Naive thymus-derived CD4-positive, alpha-beta T cell (primary cell): ENCODE measurements around the gene TTLL1. TPM values are rescaled to one million over a fixed set of nuclear protein-coding genes. Genes with fewer than 3 reads are reported as not detected.

Experiments
- ATAC-seq: fragments of 150-1000 bp; cut with Tn5 transposase; 2 replicates; pipeline ENCODE4 v1.10.0; 2021; ENCODE audit warnings: mild to moderate bottlenecking, moderate library complexity
- CTCF ChIA-PET: fragments of 350-600 bp; sonication (Branson Sonifier 250); formaldehyde crosslinking; loops from one replicate; lab custom pipeline; 2021; ENCODE audit warnings: antibody characterized with exemption; lab: Charles Lee
- POLR2A ChIA-PET: fragments of 350-600 bp; sonication (Branson Sonifier 250); formaldehyde crosslinking; loops from one replicate; lab custom pipeline; 2021; ENCODE audit warnings: antibody characterized with exemption, inconsistent platforms; lab: Charles Lee
- DNase-seq, 9 donors: peaks; one replicate each; pipeline versions ENCODE4 v3.0.0 to v3.0.0-alpha.2; 2020 to 2022; ENCODE audit warnings: mixed read lengths in 1 of 9
- H3K27ac ChIP-seq: one replicate; pipeline ENCODE4 v1.7.0; 2013; ENCODE audit warnings: mild to moderate bottlenecking, low read depth, low read length, moderate library complexity
- H3K27me3 ChIP-seq, 2 donors: one replicate each; pipeline ENCODE4 v1.7.0; 2013; ENCODE audit warnings: low read length in 2 of 2, mild to moderate bottlenecking in 2 of 2, moderate library complexity in 2 of 2; ENCODE audit not compliant: control insufficient read depth in 2 of 2, insufficient read depth in 2 of 2
- H3K36me3 ChIP-seq, 3 experiments: 1 replicate in 2 of 3; 2 replicates in 1 of 3; pipeline ENCODE4 v1.7.0; 2013; ENCODE audit warnings: low read length in 3 of 3, mild to moderate bottlenecking in 3 of 3, moderate library complexity in 1 of 3; ENCODE audit not compliant: insufficient read depth in 3 of 3, control insufficient read depth in 2 of 3
- H3K4me1 ChIP-seq, 2 donors: one replicate each; pipeline ENCODE4 v1.7.0; 2013; ENCODE audit warnings: low read length in 2 of 2, mild to moderate bottlenecking in 2 of 2, moderate library complexity in 1 of 2; ENCODE audit not compliant: control insufficient read depth in 2 of 2, insufficient read depth in 2 of 2
- H3K4me3 ChIP-seq: 2 replicates; pipeline ENCODE4 v1.7.0; 2013; ENCODE audit warnings: mild to moderate bottlenecking, low read length
- H3K9me3 ChIP-seq, 3 experiments: 1 replicate in 2 of 3; 2 replicates in 1 of 3; pipeline ENCODE4 v1.7.0; 2013; ENCODE audit warnings: low read length in 3 of 3; ENCODE audit not compliant: control insufficient read depth in 2 of 3
- H3K27ac Mint-ChIP-seq, 9 donors: one replicate each; pipeline ENCODE4 v1.8.0; 2020 to 2022; ENCODE audit warnings: mixed read lengths in 9 of 9, mild to moderate bottlenecking in 8 of 9, moderate library complexity in 5 of 9, inconsistent platforms in 2 of 9
- H3K27me3 Mint-ChIP-seq, 5 donors: one replicate each; pipeline ENCODE4 v1.8.0; 2021 to 2022; ENCODE audit warnings: mixed read lengths in 5 of 5, mild to moderate bottlenecking in 1 of 5
- H3K36me3 Mint-ChIP-seq, 5 donors: one replicate each; pipeline ENCODE4 v1.8.0; 2020 to 2022; ENCODE audit warnings: mixed read lengths in 5 of 5, mild to moderate bottlenecking in 3 of 5, inconsistent platforms in 1 of 5
- H3K4me1 Mint-ChIP-seq, 7 donors: one replicate each; pipeline ENCODE4 v1.8.0; 2020 to 2022; ENCODE audit warnings: mixed read lengths in 7 of 7, mild to moderate bottlenecking in 3 of 7, inconsistent platforms in 1 of 7
- H3K4me3 Mint-ChIP-seq, 10 donors: one replicate each; pipeline ENCODE4 v1.8.0; 2020 to 2022; ENCODE audit warnings: mild to moderate bottlenecking in 10 of 10, mixed read lengths in 10 of 10, moderate library complexity in 6 of 10, inconsistent platforms in 2 of 10
- H3K9me3 Mint-ChIP-seq, 11 donors: one replicate each; pipeline ENCODE4 v1.8.0; 2020 to 2022; ENCODE audit warnings: mixed read lengths in 11 of 11, mild to moderate bottlenecking in 4 of 11, inconsistent platforms in 1 of 11, moderate library complexity in 1 of 11
- intact Hi-C, 2 donors: fragments of 100-400 bp; cut with micrococcal nuclease; formaldehyde crosslinking; loops; one replicate each; pipeline ENCODE4 v1.15.1; 2023
- polyA plus RNA-seq, 2 donors: library from polyadenylated mRNA; unstranded; fragments of 300-500 nt; fragmentation: Illumina TruSeq; gene quantifications; one replicate each; pipeline ENCODE4 v1.2.3, GENCODE V29; 2021
- total RNA-seq, 6 experiments: library from RNA in 5 of 6; stranded (reverse) in 5 of 6; gene quantifications; 1 replicate in 5 of 6; 2 replicates in 1 of 6; pipeline ENCODE4 v1.2.3 and lab custom pipeline; 2021 to 2026

The TTLL1 gene
- total and polyA plus RNA-seq, 7 experiments from 2014 or later = 4.6 to 16.1 (median 7.7) TPM

DNA sequence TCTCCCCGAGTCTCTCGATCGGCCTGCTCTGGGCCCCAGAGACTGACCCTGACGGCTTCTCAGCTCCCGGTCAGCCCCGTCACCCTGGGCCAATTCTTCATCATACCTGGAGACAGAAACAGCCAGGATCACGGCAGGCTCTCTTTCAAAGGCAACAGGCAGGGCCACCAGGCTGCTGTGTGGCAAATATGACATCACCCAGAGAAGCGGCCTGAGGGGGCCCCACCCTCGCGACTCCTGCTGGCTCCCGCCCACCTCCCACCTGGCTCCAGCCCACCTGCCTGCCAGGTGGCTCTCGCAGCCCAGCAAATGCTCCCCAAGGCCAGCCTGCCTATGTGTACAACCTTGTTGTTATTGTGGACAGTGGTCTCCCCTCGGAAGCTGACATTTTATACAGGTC lies 49.4 kb downstream of the TTLL1 start:
- H3K4me3 ChIP-seq = no peak overlapping the region
- intact Hi-C loops = no loop called here
- no peak overlapping the region for H3K4me3 Mint-ChIP-seq
- H3K36me3 ChIP-seq = peaks cover 0 to 4% (median 0%) of the 10 kb centered on the region in 3 experiments
- ChIA-PET CTCF (interaction anchor here (0.6 kb wide), 1 partner anchor 357 kb away, joined by 5 read pairs; no protein-coding TSS in a partner anchor), POLR2A (no interaction called here)
- ATAC-seq (no peak), DNase-seq (no peak)
- no peak overlapping the region for H3K27ac ChIP-seq
- no peaks in the 10 kb centered on the region for H3K27me3 Mint-ChIP-seq
- H3K9me3 ChIP-seq = no peaks in the 10 kb centered on the region
- H3K4me1 Mint-ChIP-seq = peaks cover 0 to 3% (median 0%) of the 10 kb centered on the region in 7 donors
- no peaks in the 10 kb centered on the region for H3K4me1 ChIP-seq
- no peaks in the 10 kb centered on the region for H3K36me3 Mint-ChIP-seq
- H3K27me3 ChIP-seq = no peaks in the 10 kb centered on the region
- H3K9me3 Mint-ChIP-seq = no peaks in the 10 kb centered on the region
- H3K27ac Mint-ChIP-seq = peak overlapping the region in 1 of 9 donors; percentile 52

DNA sequence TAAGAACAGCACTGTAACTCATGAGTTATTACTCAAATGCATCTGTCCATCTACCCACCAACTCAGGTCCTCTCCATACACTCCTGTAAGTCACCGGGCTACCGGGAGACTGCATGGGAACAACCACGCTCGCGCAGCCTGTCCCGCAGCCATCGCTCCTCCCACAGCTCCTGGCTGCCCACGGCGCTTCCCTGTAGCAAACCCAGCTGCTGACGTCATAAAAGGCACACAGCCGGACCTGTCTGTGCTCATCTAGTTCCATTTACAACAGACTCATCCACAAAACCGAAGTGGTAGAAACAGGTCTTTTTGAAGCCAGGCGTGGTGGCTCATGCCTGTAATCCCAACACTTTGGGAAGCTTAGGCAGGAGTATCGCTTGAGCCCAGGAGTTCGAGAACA lies 50.9 kb downstream of the TTLL1 start:
- no peak overlapping the region for H3K27ac ChIP-seq
- no peaks in the 10 kb centered on the region for H3K4me1 ChIP-seq
- H3K9me3 ChIP-seq = no peaks in the 10 kb centered on the region
- ChIA-PET POLR2A (no interaction called here), CTCF (no interaction called here)
- no peak overlapping the region for H3K4me3 ChIP-seq
- no peaks in the 10 kb centered on the region for H3K27me3 ChIP-seq
- Mint-ChIP-seq H3K4me1 (peaks cover 0 to 8% (median 3%) of the 10 kb centered on the region in 7 donors), H3K9me3 (no peaks in the 10 kb centered on the region), H3K36me3 (no peaks in the 10 kb centered on the region), H3K27me3 (no peaks in the 10 kb centered on the region), H3K4me3 (no peak overlapping the region), H3K27ac (peak overlapping the region in 1 of 9 donors; percentile 66)
- intact Hi-C loops = no loop called here
- no peak for DNase-seq
- no peak for ATAC-seq
- H3K36me3 ChIP-seq = peaks cover 0 to 4% (median 0%) of the 10 kb centered on the region in 3 experiments

DNA sequence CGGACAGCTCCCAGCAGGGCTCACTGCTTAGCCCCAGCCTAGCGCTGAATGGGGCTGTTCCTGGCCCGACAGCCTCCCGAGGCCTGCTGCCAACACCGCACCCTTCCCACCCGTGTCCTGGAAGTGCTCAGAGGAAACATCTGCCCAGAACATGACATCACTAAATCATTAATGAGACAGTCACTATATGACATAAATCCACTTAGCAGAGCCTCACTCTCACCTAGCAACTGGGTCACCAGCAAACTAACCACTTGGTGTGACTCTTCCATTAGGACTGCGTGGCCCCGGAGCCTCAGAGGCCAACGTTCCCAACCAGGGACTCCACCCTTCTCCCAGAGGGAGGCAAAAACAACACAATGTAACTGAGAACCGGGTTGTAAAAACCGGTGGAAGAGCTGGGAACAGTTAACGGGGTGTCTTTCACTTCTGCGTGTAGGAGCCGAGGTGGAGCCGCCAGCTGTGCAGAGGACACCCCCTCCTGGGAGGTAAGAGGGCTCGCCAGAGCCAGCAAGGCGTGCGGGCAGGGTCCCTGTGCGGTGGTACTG lies 52.8 kb downstream of the TTLL1 start:
- ChIA-PET POLR2A (no interaction called here), CTCF (interaction anchor here (0.8 kb wide), 1 partner anchor 1842 kb away, joined by 3 read pairs; no protein-coding TSS in a partner anchor)
- intact Hi-C loops = no loop called here
- H3K9me3 ChIP-seq = no peaks in the 10 kb centered on the region
- ATAC-seq (no peak), DNase-seq (no peak)
- H3K4me1 ChIP-seq = no peaks in the 10 kb centered on the region
- no peaks in the 10 kb centered on the region for H3K36me3 ChIP-seq
- no peaks in the 10 kb centered on the region for H3K9me3 Mint-ChIP-seq
- H3K27me3 Mint-ChIP-seq = no peaks in the 10 kb centered on the region
- peaks cover 0 to 8% (median 3%) of the 10 kb centered on the region in 7 donors for H3K4me1 Mint-ChIP-seq
- H3K27ac Mint-ChIP-seq = no peak overlapping the region
- H3K27ac ChIP-seq = no peak overlapping the region
- H3K36me3 Mint-ChIP-seq = no peaks in the 10 kb centered on the region
- no peak overlapping the region for H3K4me3 ChIP-seq
- H3K4me3 Mint-ChIP-seq = no peak overlapping the region
- no peaks in the 10 kb centered on the region for H3K27me3 ChIP-seq

DNA sequence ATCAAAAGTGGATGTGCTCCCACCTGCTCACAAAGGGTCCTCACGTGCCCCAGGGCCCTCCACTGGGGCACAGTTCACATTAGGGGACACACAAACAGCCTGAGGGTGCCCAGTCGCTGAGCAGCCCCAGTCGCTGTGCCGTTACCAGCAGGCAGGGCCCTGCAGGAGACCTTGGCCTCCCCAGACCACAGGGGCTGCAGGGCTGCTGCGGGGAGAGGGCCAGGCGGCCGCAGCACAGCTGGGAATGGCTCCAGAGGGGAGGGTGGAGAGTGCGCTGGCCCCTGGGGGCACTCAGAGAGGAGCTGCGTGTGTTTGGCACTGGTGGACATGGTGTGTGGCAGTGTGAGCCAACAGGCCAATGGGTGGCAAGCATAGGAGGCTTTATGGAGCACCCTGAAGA lies 53.9 kb downstream of the TTLL1 start:
- Mint-ChIP-seq H3K36me3 (no peaks in the 10 kb centered on the region), H3K9me3 (no peaks in the 10 kb centered on the region), H3K4me3 (no peak overlapping the region), H3K4me1 (peaks cover 0 to 8% (median 3%) of the 10 kb centered on the region in 7 donors), H3K27me3 (no peaks in the 10 kb centered on the region), H3K27ac (no peak overlapping the region)
- intact Hi-C loops = loop anchor here in 1 of 2 donors (2.0 kb wide), 1 partner anchor 372 kb away; no protein-coding TSS in a partner anchor
- CTCF ChIA-PET = interaction anchor here (0.8 kb wide), 1 partner anchor 1843 kb away, joined by 3 read pairs; no protein-coding TSS in a partner anchor
- no peak for DNase-seq
- no peak overlapping the region for H3K4me3 ChIP-seq
- H3K9me3 ChIP-seq = no peaks in the 10 kb centered on the region
- H3K27me3 ChIP-seq = no peaks in the 10 kb centered on the region
- no peak overlapping the region for H3K27ac ChIP-seq
- ATAC-seq = no peak
- no peaks in the 10 kb centered on the region for H3K4me1 ChIP-seq
- no peaks in the 10 kb centered on the region for H3K36me3 ChIP-seq
- POLR2A ChIA-PET = no interaction called here

DNA sequence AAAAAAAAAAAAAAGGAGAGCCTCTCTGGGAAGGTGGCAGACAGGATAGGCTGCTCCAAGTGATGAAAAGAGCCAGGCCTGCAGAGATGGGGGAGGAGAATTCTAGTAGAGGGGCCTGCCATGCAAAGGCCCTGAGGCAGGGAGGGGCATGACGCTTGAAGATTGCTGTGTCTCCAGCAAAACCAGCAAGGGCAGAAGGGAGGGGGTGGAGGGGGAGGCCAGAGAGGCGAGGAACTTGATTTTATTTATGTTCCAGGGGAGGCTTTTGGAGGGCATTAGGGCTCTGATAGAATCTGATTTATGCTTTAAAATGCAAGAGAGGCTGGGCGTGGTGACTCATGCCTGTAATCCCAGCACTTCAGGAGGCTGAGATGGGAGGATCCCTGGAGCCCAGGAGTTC lies 57.6 kb downstream of the TTLL1 start:
- Mint-ChIP-seq H3K36me3 (no peaks in the 10 kb centered on the region), H3K4me1 (peaks cover 0 to 8% (median 3%) of the 10 kb centered on the region in 7 donors), H3K4me3 (no peak overlapping the region), H3K27me3 (no peaks in the 10 kb centered on the region), H3K27ac (no peak overlapping the region), H3K9me3 (no peaks in the 10 kb centered on the region)
- Histone ChIP-seq H3K4me1 (no peaks in the 10 kb centered on the region), H3K4me3 (no peak overlapping the region), H3K27ac (no peak overlapping the region), H3K36me3 (no peaks in the 10 kb centered on the region), H3K27me3 (no peaks in the 10 kb centered on the region), H3K9me3 (no peaks in the 10 kb centered on the region)
- intact Hi-C loops = loop anchor here in 1 of 2 donors (5.0 kb wide), 1 partner anchor 249 kb away; no protein-coding TSS in a partner anchor
- POLR2A ChIA-PET = no interaction called here
- CTCF ChIA-PET = no interaction called here
- ATAC-seq = no peak
- no peak for DNase-seq

DNA sequence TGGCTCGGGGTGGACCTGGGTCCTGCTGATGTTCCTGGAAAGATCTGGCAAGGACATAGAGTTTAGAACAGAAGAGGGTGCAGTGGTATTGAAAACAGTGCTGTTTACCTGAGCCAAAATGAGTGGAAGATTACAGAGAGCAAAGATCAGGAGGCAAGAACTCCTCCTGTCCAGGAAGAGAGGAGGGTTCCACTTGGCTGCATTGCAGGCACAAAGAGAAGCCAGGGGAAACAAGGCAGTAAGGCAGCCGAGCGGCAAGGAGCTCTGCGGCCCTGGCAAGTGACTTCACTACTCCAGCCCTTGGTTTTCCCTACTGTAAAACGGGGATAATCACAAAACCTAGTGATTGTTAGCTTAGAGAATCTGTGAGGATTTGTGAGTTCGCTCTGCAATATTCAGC lies 70.6 kb downstream of the TTLL1 start:
- ChIA-PET CTCF (no interaction called here), POLR2A (no interaction called here)
- Histone ChIP-seq H3K9me3 (no peaks in the 10 kb centered on the region), H3K36me3 (peaks cover 0 to 4% (median 0%) of the 10 kb centered on the region in 3 experiments), H3K4me3 (no peak overlapping the region), H3K4me1 (peaks cover 9% of the 10 kb centered on the region in 2 donors), H3K27ac (no peak overlapping the region), H3K27me3 (no peaks in the 10 kb centered on the region)
- ATAC-seq (no peak), DNase-seq (no peak)
- H3K27ac Mint-ChIP-seq = peak overlapping the region in 1 of 9 donors; percentile 38
- H3K9me3 Mint-ChIP-seq = peaks cover 0 to 6% (median 0%) of the 10 kb centered on the region in 11 donors
- intact Hi-C loops = loop anchor here in 1 of 2 donors (5.0 to 10.0 kb wide), 2 partner anchors 56 to 1634 kb away; partner anchors contain the start of gene TEF
- H3K4me3 Mint-ChIP-seq = no peak overlapping the region
- peaks cover 0 to 5% (median 0%) of the 10 kb centered on the region in 5 donors for H3K27me3 Mint-ChIP-seq
- peaks cover 12 to 29% (median 18%) of the 10 kb centered on the region in 7 donors for H3K4me1 Mint-ChIP-seq
- no peaks in the 10 kb centered on the region for H3K36me3 Mint-ChIP-seq
